ENCODE measurements around the gene EMILIN2.

Gene EMILIN2

DNA sequence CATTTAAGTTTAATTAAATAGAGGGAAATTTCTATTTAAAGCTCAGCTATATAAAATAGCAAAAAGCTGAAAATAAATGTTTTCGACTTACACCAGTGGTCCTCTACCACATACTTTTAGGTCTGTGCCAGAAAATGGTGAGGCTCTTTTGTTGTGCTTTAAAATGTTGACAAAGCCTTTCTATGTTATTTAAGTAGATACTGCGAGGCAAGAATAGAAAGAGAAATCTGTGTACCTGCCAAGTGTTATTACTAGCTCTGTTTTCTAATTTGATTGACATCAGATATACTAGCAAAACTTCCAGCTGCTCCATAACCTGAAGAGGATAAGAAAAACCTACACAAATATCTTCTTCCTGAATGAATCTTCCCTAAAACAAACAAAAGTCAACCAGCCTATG is 112.5 kb downstream of the EMILIN2 start:
- DNase-seq, result no peak

DNA sequence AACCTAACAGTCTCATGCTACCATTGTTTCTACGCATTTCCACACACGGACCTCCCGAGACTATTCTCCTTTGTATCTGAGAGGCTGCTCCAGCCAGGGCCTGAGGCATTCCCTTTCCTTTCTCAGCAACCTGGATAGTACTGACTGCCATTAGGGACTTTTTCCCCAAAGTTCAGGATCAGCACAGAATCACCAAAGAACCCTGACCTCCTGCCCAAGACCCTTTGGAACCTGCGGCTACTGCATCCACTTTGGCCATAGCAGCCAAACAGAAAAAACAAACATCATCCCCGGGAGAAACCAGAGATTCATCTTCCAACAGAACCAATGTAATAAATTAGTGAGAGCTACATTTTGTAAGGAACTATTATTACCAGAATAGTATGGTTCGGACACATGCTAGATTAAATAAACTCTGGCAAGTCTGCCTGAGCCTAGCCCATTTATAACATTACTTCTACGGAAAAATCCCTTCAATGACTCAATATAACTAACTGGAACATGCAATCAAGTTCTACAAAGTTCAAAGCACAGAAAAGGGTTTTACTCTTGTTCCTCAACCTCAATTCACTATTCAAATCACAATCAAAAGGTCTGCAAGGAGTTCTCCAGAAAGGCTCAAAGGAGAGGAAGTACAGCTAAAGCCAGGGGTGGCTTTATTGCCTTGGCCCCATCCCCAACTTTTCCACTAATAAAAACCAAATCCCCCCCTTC is 114.3 kb downstream of the EMILIN2 start:
- no peak for DNase-seq

DNA sequence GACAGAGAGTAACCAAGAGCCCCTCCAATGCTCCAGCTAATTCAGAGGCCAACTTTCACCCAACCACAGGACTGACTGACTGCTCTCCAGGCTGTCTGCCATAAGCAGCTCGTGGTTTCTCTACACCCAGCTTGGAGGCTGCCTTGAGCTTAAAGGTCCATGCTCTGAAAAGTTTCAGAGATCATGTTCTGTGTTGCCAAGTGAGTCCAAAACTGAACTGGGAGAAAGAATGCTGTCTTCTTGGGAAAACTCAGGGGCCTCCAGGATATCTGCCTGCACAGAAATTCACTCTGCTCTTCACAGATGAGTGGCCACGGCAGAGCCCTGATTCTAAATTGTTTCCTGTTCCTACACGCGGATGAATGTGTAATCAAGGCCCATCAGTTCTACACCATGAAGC is 115.0 kb downstream of the EMILIN2 start:
- DNase-seq, result no peak

DNA sequence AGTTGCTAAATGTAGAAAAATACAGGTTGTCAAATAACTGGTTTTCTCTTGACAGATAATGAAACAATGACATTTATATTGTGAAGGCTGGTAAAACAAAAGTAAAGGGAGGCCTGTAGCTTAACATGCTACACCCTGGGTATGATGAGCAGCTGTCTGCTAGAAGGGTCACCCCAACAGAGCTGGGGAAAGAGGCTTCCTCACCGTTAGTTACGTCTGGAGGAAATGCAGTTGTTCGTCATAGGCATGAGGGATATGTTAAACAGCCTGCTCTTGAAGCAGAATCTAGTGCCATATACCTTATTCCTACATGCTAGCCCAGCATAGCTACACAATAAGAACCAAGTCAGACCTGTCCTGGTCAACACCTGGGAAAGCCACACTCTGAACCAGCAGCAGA is 116.2 kb downstream of the EMILIN2 start:
- no peak for DNase-seq

DNA sequence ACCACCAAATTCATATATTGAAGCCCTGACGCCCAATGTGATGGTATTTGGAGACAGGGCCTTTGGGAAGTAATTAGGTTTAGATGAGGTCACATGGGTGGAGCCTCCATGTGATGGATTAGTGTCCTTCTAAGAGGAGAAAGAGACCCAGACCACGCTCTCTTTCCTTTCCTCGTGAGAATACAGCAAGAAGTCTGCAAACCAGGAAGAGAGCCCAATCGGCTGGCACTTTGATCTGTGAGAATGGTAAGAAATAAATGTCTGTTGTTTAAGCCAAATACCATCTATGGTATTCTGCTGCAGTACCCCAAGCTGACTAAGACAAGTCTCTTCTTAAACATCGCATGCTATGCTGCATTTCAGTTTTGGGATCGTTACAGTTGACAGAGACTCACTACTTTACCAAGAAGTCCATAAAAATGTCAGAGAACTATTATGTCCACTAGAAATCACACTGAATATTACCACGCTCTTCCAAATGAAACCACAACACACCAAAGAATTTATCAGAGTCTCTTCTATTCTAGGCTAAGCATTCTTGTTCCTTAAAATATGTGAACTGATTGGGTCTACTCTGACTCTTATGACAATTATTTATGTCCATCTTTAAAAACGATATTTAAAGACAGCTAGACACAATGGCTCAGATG is 117.7 kb downstream of the EMILIN2 start:
- no peak for DNase-seq

Data from inflammatory macrophage treated with lipopolysaccharide for 1 hour (primary cell).